CD14-positive monocyte (primary cell): ENCODE data around the gene HPDL. TPM values are rescaled to one million over a fixed set of nuclear protein-coding genes. Genes with fewer than 3 reads are reported as not detected.

ENCODE experiments used
- DNase-seq, 3 donors: peaks; one replicate each; pipeline ENCODE4 v3.0.0-alpha.2; 2011 to 2022
- H2AFZ ChIP-seq: 2 replicates; pipeline ENCODE4 v1.6.0; 2012; ENCODE audit warnings: mild to moderate bottlenecking, low read depth, low read length, inconsistent platforms; ENCODE audit not compliant: insufficient read depth, poor library complexity, severe bottlenecking
- H3K27ac ChIP-seq, 2 donors: 1 replicate in 1 of 2; 2 replicates in 1 of 2; pipeline ENCODE4 v1.5.1; 2012 to 2013; ENCODE audit warnings: low read length in 2 of 2, control low read depth in 1 of 2, inconsistent platforms in 1 of 2, low read depth in 1 of 2, mild to moderate bottlenecking in 1 of 2
- H3K27me3 ChIP-seq, 2 donors: one replicate each; pipeline versions ENCODE4 v1.6.0 to v1.6.1; 2011 to 2013; ENCODE audit warnings: low read length in 2 of 2; ENCODE audit not compliant: control insufficient read depth in 2 of 2, insufficient read depth in 2 of 2
- H3K36me3 ChIP-seq, 2 donors: replicated peaks in 1 of 2; 1 replicate in 1 of 2; 2 replicates in 1 of 2; pipeline versions ENCODE4 v1.5.1 to v1.6.1; 2012 to 2013; ENCODE audit warnings: low read length in 2 of 2, control low read depth in 1 of 2, inconsistent platforms in 1 of 2, mild to moderate bottlenecking in 1 of 2; ENCODE audit not compliant: insufficient read depth in 2 of 2, control insufficient read depth in 1 of 2
- H3K4me1 ChIP-seq, 2 donors: 1 replicate in 1 of 2; 2 replicates in 1 of 2; pipeline versions ENCODE4 v1.5.1 to v1.6.1; 2012 to 2013; ENCODE audit warnings: low read length in 2 of 2, control low read depth in 1 of 2, inconsistent platforms in 1 of 2, mild to moderate bottlenecking in 1 of 2, moderate library complexity in 1 of 2; ENCODE audit not compliant: insufficient read depth in 2 of 2, control insufficient read depth in 1 of 2
- H3K4me2 ChIP-seq: replicated peaks from 2 replicates; pipeline ENCODE3; 2012; ENCODE audit warnings: low read length, moderate library complexity, mild to moderate bottlenecking; ENCODE audit not compliant: poor library complexity, severe bottlenecking; ENCODE audit errors: extremely low read depth
- H3K4me3 ChIP-seq, 3 experiments: fragments of 200-600 bp in 1 of 3; sonication (generic) in 1 of 3; replicated peaks in 1 of 3; 1 replicate in 2 of 3; 2 replicates in 1 of 3; pipeline ENCODE4 v1.5.1; 2011 to 2013; ENCODE audit warnings: low read length in 3 of 3, mild to moderate bottlenecking in 3 of 3, control low read depth in 2 of 3, low read depth in 2 of 3, inconsistent platforms in 1 of 3, moderate library complexity in 1 of 3
- H3K79me2 ChIP-seq: 2 replicates; pipeline ENCODE4 v1.6.0; 2012; ENCODE audit warnings: mild to moderate bottlenecking, control low read depth, inconsistent platforms, low read length, moderate library complexity; ENCODE audit not compliant: insufficient read depth
- H3K9ac ChIP-seq: 2 replicates; pipeline ENCODE4 v1.6.0; 2017; ENCODE audit warnings: low read length, mild to moderate bottlenecking; ENCODE audit not compliant: insufficient read depth, poor library complexity, severe bottlenecking
- H3K9me3 ChIP-seq, 2 donors: replicated peaks in 1 of 2; 1 replicate in 1 of 2; 2 replicates in 1 of 2; pipeline versions ENCODE4 v1.5.1 to v1.6.1; 2012 to 2013; ENCODE audit warnings: low read length in 2 of 2, control low read depth in 1 of 2; ENCODE audit not compliant: control insufficient read depth in 1 of 2, insufficient read depth in 1 of 2
- H4K20me1 ChIP-seq: 2 replicates; pipeline ENCODE4 v1.6.0; 2012; ENCODE audit warnings: mild to moderate bottlenecking, low read length, control low read depth, moderate library complexity; ENCODE audit not compliant: insufficient read depth
- H3K27ac Mint-ChIP-seq, 7 donors: one replicate each; pipeline ENCODE4 v1.8.0; 2020; ENCODE audit warnings: mild to moderate bottlenecking in 7 of 7, mixed read lengths in 7 of 7, moderate library complexity in 6 of 7, inconsistent platforms in 2 of 7
- H3K27me3 Mint-ChIP-seq, 3 donors: one replicate each; pipeline ENCODE4 v1.8.0; 2021 to 2022; ENCODE audit warnings: low read depth in 3 of 3, mild to moderate bottlenecking in 3 of 3, mixed read lengths in 3 of 3, moderate library complexity in 3 of 3, inconsistent platforms in 1 of 3
- H3K36me3 Mint-ChIP-seq, 2 donors: one replicate each; pipeline ENCODE4 v1.8.0; 2020; ENCODE audit warnings: mixed read lengths in 2 of 2, inconsistent platforms in 1 of 2, mild to moderate bottlenecking in 1 of 2
- H3K4me1 Mint-ChIP-seq: one replicate; pipeline ENCODE4 v1.8.0; 2020; ENCODE audit warnings: mild to moderate bottlenecking, mixed read lengths
- H3K4me3 Mint-ChIP-seq, 2 donors: one replicate each; pipeline ENCODE4 v1.8.0; 2020; ENCODE audit warnings: mild to moderate bottlenecking in 2 of 2, mixed read lengths in 2 of 2, moderate library complexity in 1 of 2
- H3K9me3 Mint-ChIP-seq, 7 donors: one replicate each; pipeline ENCODE4 v1.8.0; 2020 to 2022; ENCODE audit warnings: mixed read lengths in 7 of 7, mild to moderate bottlenecking in 6 of 7, moderate library complexity in 6 of 7, inconsistent platforms in 2 of 7
- WGBS: methylation state at CpG from one replicate; pipeline ENCODE4 v1.1.5; 2013; ENCODE audit warnings: missing lambda C conversion rate; ENCODE audit not compliant: insufficient coverage; 5-methylcytosine and 5-hydroxymethylcytosine counted together
- intact Hi-C, 2 donors: fragments of 100-400 bp; cut with micrococcal nuclease; formaldehyde crosslinking; loops; one replicate each; pipeline versions ENCODE4 v1.15.0 to v1.15.1; 2023
- polyA plus RNA-seq, 3 donors: library from polyadenylated mRNA; depleted of rRNA in 1 of 3; unstranded in 2 of 3; stranded (reverse) in 1 of 3; fragments of 300-500 nt in 2 of 3; fragments of >200 nt in 1 of 3; fragmentation: Illumina TruSeq in 2 of 3; gene quantifications; 1 replicate in 2 of 3; 2 replicates in 1 of 3; pipeline ENCODE4 v1.2.3, GENCODE V29; 2012 to 2021
- TF ChIP-seq, protein P1 (sequence below): fragments of 200-600 bp; IDR thresholded peaks from one replicate; pipeline ENCODE4 v1.8.0; 2022; ENCODE audit warnings: antibody characterized with exemption, mild to moderate bottlenecking

Gene HPDL
- polyA plus RNA-seq, 3 donors: 0.17 TPM; not detected in 2

DNA sequence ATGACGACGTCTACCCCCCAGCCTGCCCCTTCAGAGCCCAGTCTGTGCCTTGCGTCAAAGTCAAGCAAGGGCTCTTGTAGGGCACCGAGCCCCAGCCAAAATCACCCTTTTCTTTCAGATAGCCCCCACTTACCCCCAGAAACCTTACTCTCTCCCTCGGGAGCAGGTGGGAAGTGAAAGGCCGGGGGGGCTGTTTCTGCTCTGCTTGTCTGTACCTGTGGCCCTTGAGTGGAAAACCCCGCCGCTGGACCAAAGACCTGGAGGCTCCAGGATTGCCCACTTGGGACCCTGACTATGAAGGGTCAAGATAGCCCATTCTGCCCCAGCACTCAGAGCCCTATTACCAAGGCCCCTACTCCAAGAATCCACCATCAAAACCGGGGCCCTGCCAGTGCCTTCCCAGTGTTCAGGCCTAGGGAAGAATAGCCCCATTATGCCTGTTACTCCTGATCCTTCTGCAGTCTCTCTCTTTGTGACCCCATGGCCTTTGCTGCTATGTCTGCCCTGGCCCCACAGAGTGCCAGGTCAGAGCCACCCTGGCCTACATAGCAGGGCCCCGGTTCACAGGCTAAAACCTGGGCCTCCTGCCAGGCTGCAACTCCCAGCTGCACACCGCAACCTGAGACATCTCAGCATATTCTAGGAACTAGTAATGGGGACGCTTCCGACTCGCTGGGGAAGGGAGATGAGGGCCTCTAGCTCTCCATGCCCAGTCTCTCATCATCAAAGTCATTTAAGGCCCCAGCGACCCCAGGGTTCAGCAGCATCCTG lies 22.2 kb upstream of the HPDL start:
- H3K36me3 Mint-ChIP-seq: no peaks in the 10 kb centered on the region
- H3K4me1 Mint-ChIP-seq: peaks cover 10% of the 10 kb centered on the region
- peak overlapping the region; percentile 89 to 92 for H3K4me3 Mint-ChIP-seq
- peak overlapping the region; percentile 89 for H2AFZ ChIP-seq
- H3K36me3 ChIP-seq: no peaks in the 10 kb centered on the region
- 49% methylated on average over 8 of the region's 15 CpGs for WGBS
- H3K27me3 ChIP-seq: no peaks in the 10 kb centered on the region
- DNase-seq: no peak
- H3K27ac Mint-ChIP-seq: peak overlapping the region; percentile 91 to 98 (median 96)
- no peaks in the 10 kb centered on the region for H3K79me2 ChIP-seq
- H3K9me3 Mint-ChIP-seq: no peaks in the 10 kb centered on the region
- intact Hi-C loops: loop anchor here (2.0 to 10.0 kb wide), 6 partner anchors 186 to 572 kb away; partner anchors contain the start of genes NASP (in 1 of the 2), RNU5D-1 (in 1 of the 2), RPS8 (in 1 of the 2) and TESK2 (in 1 of the 2)
- peak overlapping the region; percentile 55 to 88 (median 84) for H3K4me3 ChIP-seq
- TF ChIP-seq, protein P1, sequence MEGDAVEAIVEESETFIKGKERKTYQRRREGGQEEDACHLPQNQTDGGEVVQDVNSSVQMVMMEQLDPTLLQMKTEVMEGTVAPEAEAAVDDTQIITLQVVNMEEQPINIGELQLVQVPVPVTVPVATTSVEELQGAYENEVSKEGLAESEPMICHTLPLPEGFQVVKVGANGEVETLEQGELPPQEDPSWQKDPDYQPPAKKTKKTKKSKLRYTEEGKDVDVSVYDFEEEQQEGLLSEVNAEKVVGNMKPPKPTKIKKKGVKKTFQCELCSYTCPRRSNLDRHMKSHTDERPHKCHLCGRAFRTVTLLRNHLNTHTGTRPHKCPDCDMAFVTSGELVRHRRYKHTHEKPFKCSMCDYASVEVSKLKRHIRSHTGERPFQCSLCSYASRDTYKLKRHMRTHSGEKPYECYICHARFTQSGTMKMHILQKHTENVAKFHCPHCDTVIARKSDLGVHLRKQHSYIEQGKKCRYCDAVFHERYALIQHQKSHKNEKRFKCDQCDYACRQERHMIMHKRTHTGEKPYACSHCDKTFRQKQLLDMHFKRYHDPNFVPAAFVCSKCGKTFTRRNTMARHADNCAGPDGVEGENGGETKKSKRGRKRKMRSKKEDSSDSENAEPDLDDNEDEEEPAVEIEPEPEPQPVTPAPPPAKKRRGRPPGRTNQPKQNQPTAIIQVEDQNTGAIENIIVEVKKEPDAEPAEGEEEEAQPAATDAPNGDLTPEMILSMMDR: no peak
- H3K4me2 ChIP-seq: peak overlapping the region; percentile 75
- H3K4me1 ChIP-seq: peaks cover 15 to 18% of the 10 kb centered on the region in 2 donors
- H3K27ac ChIP-seq: peak overlapping the region; percentile 86 to 88
- no peaks in the 10 kb centered on the region for H3K9me3 ChIP-seq
- no peaks in the 10 kb centered on the region for H4K20me1 ChIP-seq
- H3K9ac ChIP-seq: peak overlapping the region; percentile 77
- H3K27me3 Mint-ChIP-seq: peaks cover 0 to 5% (median 5%) of the 10 kb centered on the region in 3 donors

DNA sequence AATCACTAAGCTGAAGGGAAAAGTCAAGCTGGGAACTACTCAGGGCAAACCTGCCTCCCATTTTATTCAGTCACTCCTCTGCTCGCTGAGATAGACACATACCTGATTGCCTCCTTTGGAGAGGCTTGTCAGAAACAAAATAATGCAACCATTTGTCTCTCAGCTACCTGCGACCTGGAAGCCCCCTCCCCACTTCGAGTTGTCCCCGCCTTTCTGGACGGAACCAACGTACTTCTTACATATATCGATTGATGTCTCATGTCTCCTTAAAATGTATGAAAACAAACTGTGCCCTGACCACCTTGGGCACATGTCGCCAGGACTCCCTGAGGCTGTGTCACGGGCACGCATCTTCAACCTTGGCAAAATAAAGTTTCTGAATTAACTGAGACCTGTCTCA lies 21.5 kb upstream of the HPDL start:
- no peaks in the 10 kb centered on the region for H3K36me3 ChIP-seq
- Mint-ChIP-seq H3K36me3 (no peaks in the 10 kb centered on the region), H3K27me3 (peaks cover 0 to 5% (median 5%) of the 10 kb centered on the region in 3 donors), H3K4me3 (peak overlapping the region in 1 of 2 donors; percentile 38), H3K27ac (peak overlapping the region in 1 of 7 donors; percentile 98), H3K4me1 (peaks cover 10% of the 10 kb centered on the region), H3K9me3 (peaks cover 0 to 2% (median 0%) of the 10 kb centered on the region in 7 donors)
- no peak overlapping the region for H3K9ac ChIP-seq
- H3K27ac ChIP-seq: no peak overlapping the region
- peaks cover 15 to 18% of the 10 kb centered on the region in 2 donors for H3K4me1 ChIP-seq
- no peaks in the 10 kb centered on the region for H3K27me3 ChIP-seq
- 97% methylated on average over 10 of the region's 10 CpGs for WGBS
- DNase-seq: no peak
- H3K4me2 ChIP-seq: no peak overlapping the region
- intact Hi-C loops: loop anchor here (2.0 to 10.0 kb wide), 3 partner anchors 186 to 510 kb away; partner anchors contain the start of genes TESK2 (in 1 of the 2) and UROD (in 1 of the 2)
- TF ChIP-seq, protein P1: no peak
- H4K20me1 ChIP-seq: no peaks in the 10 kb centered on the region
- H3K79me2 ChIP-seq: no peaks in the 10 kb centered on the region
- no peaks in the 10 kb centered on the region for H3K9me3 ChIP-seq
- H3K4me3 ChIP-seq: no peak overlapping the region
- H2AFZ ChIP-seq: peak overlapping the region; percentile 89
